ENCODE measurements around the gene CENPVL1. TPM values are rescaled to one million over a fixed set of nuclear protein-coding genes. Genes with fewer than 3 reads are reported as not detected.

CENPVL1 gene
- total RNA-seq, 2 experiments from 2014 or later = not detected

- no peaks in the 10 kb centered on the region for H3K27me3 Mint-ChIP-seq
- ChIA-PET POLR2A (no interaction called here), CTCF (no interaction called here)
- no peak overlapping the region for H3K4me3 ChIP-seq (ENCODE audit: low read length)
- H3K36me3 ChIP-seq (ENCODE audit: insufficient read depth, low read length) = no peaks in the 10 kb centered on the region
- H3K27ac Mint-ChIP-seq = no peak overlapping the region
- intact Hi-C loops (cut with DNase I, micrococcal nuclease) = no loop called here
- no peak for TF ChIP-seq CTCF (IDR thresholded peaks at IDR 0.05)
- DNase-seq (no peak), ATAC-seq (ENCODE audit: poor library complexity) (no peak)
- no peak overlapping the region for H3K4me3 Mint-ChIP-seq
- peaks cover 9% of the 10 kb centered on the region for H3K9me3 Mint-ChIP-seq
- H3K36me3 Mint-ChIP-seq (ENCODE audit: low read depth) = peaks cover 32% of the 10 kb centered on the region
- H3K9me3 ChIP-seq (ENCODE audit: control insufficient read depth in 1 of 2, insufficient read depth in 1 of 2, low read length in 2 of 2) = peaks cover 11 to 36% of the 10 kb centered on the region in 2 experiments
- H3K4me1 Mint-ChIP-seq (ENCODE audit: low read depth) = peaks cover 16% of the 10 kb centered on the region
- H3K27ac ChIP-seq (ENCODE audit: low read depth in 1 of 2, low read length in 2 of 2) = no peak overlapping the region
- H3K4me1 ChIP-seq (ENCODE audit: insufficient read depth, low read length) = peaks cover 8% of the 10 kb centered on the region
- no peaks in the 10 kb centered on the region for H3K27me3 ChIP-seq (ENCODE audit: control insufficient read depth in 1 of 2, insufficient read depth in 2 of 2, low read length in 2 of 2)
Measured at GRCh38 chrX:51747671-51748070, 37.4 kb downstream of the CENPVL1 start.

GRCh38 chrX:51759055-51759839 lies 48.9 kb downstream of the CENPVL1 start:
- Mint-ChIP-seq H3K4me3 (no peak overlapping the region), H3K4me1 (ENCODE audit: low read depth) (no peaks in the 10 kb centered on the region), H3K27me3 (peaks cover 5% of the 10 kb centered on the region), H3K9me3 (no peaks in the 10 kb centered on the region), H3K36me3 (ENCODE audit: low read depth) (no peaks in the 10 kb centered on the region), H3K27ac (no peak overlapping the region)
- Histone ChIP-seq H3K27me3 (ENCODE audit: control insufficient read depth in 1 of 2, insufficient read depth in 2 of 2, low read length in 2 of 2) (peaks cover 0 to 9% of the 10 kb centered on the region in 2 experiments), H3K36me3 (ENCODE audit: insufficient read depth, low read length) (no peaks in the 10 kb centered on the region), H3K4me3 (ENCODE audit: low read length) (no peak overlapping the region), H3K27ac (ENCODE audit: low read depth in 1 of 2, low read length in 2 of 2) (no peak overlapping the region), H3K4me1 (ENCODE audit: insufficient read depth, low read length) (no peaks in the 10 kb centered on the region), H3K9me3 (ENCODE audit: control insufficient read depth in 1 of 2, insufficient read depth in 1 of 2, low read length in 2 of 2) (no peaks in the 10 kb centered on the region)
- intact Hi-C loops (cut with DNase I, micrococcal nuclease) = no loop called here
- POLR2A ChIA-PET = no interaction called here
- no peak for ATAC-seq (ENCODE audit: poor library complexity)
- CTCF ChIA-PET = interaction anchor here (0.6 kb wide), 1 partner anchor 14 kb away, joined by 3 read pairs; no protein-coding TSS in a partner anchor
- no peak for DNase-seq
- no peak for TF ChIP-seq CTCF (IDR thresholded peaks at IDR 0.05)

- Mint-ChIP-seq H3K4me3 (no peak overlapping the region), H3K27ac (no peak overlapping the region), H3K4me1 (ENCODE audit: low read depth) (no peaks in the 10 kb centered on the region), H3K36me3 (ENCODE audit: low read depth) (no peaks in the 10 kb centered on the region), H3K9me3 (no peaks in the 10 kb centered on the region), H3K27me3 (peaks cover 1% of the 10 kb centered on the region)
- H3K4me3 ChIP-seq (ENCODE audit: low read length) = no peak overlapping the region
- H3K9me3 ChIP-seq (ENCODE audit: control insufficient read depth in 1 of 2, insufficient read depth in 1 of 2, low read length in 2 of 2) = no peaks in the 10 kb centered on the region
- no peak overlapping the region for H3K27ac ChIP-seq (ENCODE audit: low read depth in 1 of 2, low read length in 2 of 2)
- H3K36me3 ChIP-seq (ENCODE audit: insufficient read depth, low read length) = no peaks in the 10 kb centered on the region
- ChIA-PET POLR2A (no interaction called here), CTCF (no interaction called here)
- no peak for TF ChIP-seq CTCF (IDR thresholded peaks at IDR 0.05)
- DNase-seq (no peak), ATAC-seq (ENCODE audit: poor library complexity) (no peak)
- intact Hi-C loops (cut with DNase I, micrococcal nuclease) = no loop called here
- peaks cover 0 to 4% of the 10 kb centered on the region in 2 experiments for H3K27me3 ChIP-seq (ENCODE audit: control insufficient read depth in 1 of 2, insufficient read depth in 2 of 2, low read length in 2 of 2)
- no peaks in the 10 kb centered on the region for H3K4me1 ChIP-seq (ENCODE audit: insufficient read depth, low read length)
Measured at GRCh38 chrX:51760657-51761056, 50.3 kb downstream of the CENPVL1 start.

Other genes with a start within 250 kb of the CENPVL1 start
- under 1 TPM; 0.20 to 0.47 TPM for gene NUDT11, start 213.9 kb upstream of the CENPVL1 start, total RNA-seq
- gene CENPVL3, start 91.6 kb upstream of the CENPVL1 start, total RNA-seq = not detected
- gene CENPVL2, start 27.7 kb upstream of the CENPVL1 start, total RNA-seq = not detected
- gene GSPT2, start 32.9 kb downstream of the CENPVL1 start, total RNA-seq = 1 to 10 TPM; 6.8 to 7.8 TPM
- gene MAGED1, start 183.1 kb downstream of the CENPVL1 start, total RNA-seq = 10 to 100 TPM; 20.3 to 23.7 TPM

All from CD4-positive, alpha-beta T cell (primary cell).